ENCODE measurements around the gene NDUFA12. TPM values are rescaled to one million over a fixed set of nuclear protein-coding genes. Genes with fewer than 3 reads are reported as not detected.

NDUFA12 gene
- total and polyA plus RNA-seq, 12 donors: 84.0 to 297 (median 119) TPM

DNA sequence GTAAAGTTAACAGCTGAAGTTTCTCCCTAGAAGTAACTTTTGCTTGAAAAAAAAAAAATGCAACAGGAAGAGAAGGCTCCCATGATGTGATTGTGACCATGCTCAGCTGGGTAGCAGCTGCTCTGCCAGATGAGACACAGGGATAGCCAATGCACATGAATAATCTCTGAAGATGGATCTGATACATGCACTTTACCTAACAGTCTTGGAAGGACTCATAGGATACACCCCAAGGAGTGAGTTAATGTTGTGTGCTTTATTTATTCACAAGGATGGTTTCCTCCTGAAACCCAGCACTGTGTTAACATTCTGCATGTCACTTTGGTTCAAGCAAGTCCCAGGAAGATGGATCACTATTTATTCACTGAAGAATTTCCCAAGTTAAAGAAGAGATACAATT lies 46.5 kb downstream of the NDUFA12 start:
- H3K4me1 ChIP-seq (replicated peaks in 1 of 2): no peaks in the 10 kb centered on the region
- H3K27me3 ChIP-seq: no peaks in the 10 kb centered on the region
- no peaks in the 10 kb centered on the region for H3K9me3 ChIP-seq (replicated peaks in 1 of 3)
- H3K4me3 ChIP-seq: no peak overlapping the region
- TF ChIP-seq, protein P1, sequence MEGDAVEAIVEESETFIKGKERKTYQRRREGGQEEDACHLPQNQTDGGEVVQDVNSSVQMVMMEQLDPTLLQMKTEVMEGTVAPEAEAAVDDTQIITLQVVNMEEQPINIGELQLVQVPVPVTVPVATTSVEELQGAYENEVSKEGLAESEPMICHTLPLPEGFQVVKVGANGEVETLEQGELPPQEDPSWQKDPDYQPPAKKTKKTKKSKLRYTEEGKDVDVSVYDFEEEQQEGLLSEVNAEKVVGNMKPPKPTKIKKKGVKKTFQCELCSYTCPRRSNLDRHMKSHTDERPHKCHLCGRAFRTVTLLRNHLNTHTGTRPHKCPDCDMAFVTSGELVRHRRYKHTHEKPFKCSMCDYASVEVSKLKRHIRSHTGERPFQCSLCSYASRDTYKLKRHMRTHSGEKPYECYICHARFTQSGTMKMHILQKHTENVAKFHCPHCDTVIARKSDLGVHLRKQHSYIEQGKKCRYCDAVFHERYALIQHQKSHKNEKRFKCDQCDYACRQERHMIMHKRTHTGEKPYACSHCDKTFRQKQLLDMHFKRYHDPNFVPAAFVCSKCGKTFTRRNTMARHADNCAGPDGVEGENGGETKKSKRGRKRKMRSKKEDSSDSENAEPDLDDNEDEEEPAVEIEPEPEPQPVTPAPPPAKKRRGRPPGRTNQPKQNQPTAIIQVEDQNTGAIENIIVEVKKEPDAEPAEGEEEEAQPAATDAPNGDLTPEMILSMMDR (IDR thresholded peaks at IDR 0.05): no peak
- no peak for TF ChIP-seq POLR2A (IDR thresholded peaks at IDR 0.05)
- intact Hi-C loops (cut with DNase I): no loop called here
- no peak overlapping the region for H3K27ac ChIP-seq
- DNase-seq: peak in 1 of 7 donors; percentile 35
- H3K36me3 ChIP-seq (replicated peaks in 1 of 2): no peaks in the 10 kb centered on the region

- no peaks in the 10 kb centered on the region for H3K4me1 ChIP-seq (replicated peaks in 1 of 2)
- no peak for TF ChIP-seq POLR2A (IDR thresholded peaks at IDR 0.05)
- no peak overlapping the region for H3K27ac ChIP-seq
- intact Hi-C loops (cut with DNase I): no loop called here
- no peaks in the 10 kb centered on the region for H3K27me3 ChIP-seq
- no peaks in the 10 kb centered on the region for H3K9me3 ChIP-seq (replicated peaks in 1 of 3)
- H3K36me3 ChIP-seq (replicated peaks in 1 of 2): no peaks in the 10 kb centered on the region
- H3K4me3 ChIP-seq: no peak overlapping the region
- 91 to 93% (median 92%) methylated on average over 10 of the region's 10 CpGs for WGBS, 4 donors
- peak in 1 of 7 donors; percentile 7 for DNase-seq
Observed at GRCh38 chr12:94954948-94955592, 48.4 kb downstream of the NDUFA12 start.

GRCh38 chr12:94954029-94954685 lies 49.3 kb downstream of the NDUFA12 start:
- H3K4me3 ChIP-seq: no peak overlapping the region
- TF ChIP-seq, protein P1 (IDR thresholded peaks at IDR 0.05): no peak
- no peak for TF ChIP-seq POLR2A (IDR thresholded peaks at IDR 0.05)
- H3K27me3 ChIP-seq: no peaks in the 10 kb centered on the region
- no peak overlapping the region for H3K27ac ChIP-seq
- H3K9me3 ChIP-seq (replicated peaks in 1 of 3): no peaks in the 10 kb centered on the region
- intact Hi-C loops (cut with DNase I): no loop called here
- no peaks in the 10 kb centered on the region for H3K4me1 ChIP-seq (replicated peaks in 1 of 2)
- no peaks in the 10 kb centered on the region for H3K36me3 ChIP-seq (replicated peaks in 1 of 2)
- DNase-seq: peak; percentile 21 to 56 (median 33)
- WGBS, 4 donors: 0 to 50% (median 5%) methylated on average over 1 of the region's 1 CpG

DNA sequence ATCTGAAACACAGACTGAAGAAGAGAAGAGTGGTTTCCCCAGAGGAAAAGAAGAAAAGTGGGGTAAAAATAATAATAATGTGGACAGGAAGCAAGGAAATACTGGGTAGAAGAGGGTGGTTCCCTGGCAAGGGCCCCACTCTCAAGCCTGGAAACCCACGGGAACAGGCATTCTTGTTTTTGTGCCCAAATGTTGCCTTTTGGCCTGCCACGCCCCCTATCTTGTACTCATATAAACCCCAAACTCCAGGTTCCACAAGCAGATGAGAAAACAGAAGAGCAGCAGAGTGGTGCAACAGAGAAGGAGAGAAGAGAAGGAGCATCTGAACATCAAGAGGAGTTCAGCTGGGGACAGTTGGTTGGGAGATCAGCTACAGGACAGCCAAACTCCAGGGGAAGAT lies 51.2 kb downstream of the NDUFA12 start:
- no peak overlapping the region for H3K4me3 ChIP-seq
- TF ChIP-seq, protein P1 (IDR thresholded peaks at IDR 0.05): no peak
- TF ChIP-seq POLR2A (IDR thresholded peaks at IDR 0.05): no peak
- no peak overlapping the region for H3K27ac ChIP-seq
- peak in 1 of 7 donors; percentile 36 for DNase-seq
- WGBS, 4 donors: 61 to 86% (median 71%) methylated on average over 2 of the region's 2 CpGs
- no peaks in the 10 kb centered on the region for H3K27me3 ChIP-seq
- intact Hi-C loops (cut with DNase I): no loop called here
- no peaks in the 10 kb centered on the region for H3K9me3 ChIP-seq (replicated peaks in 1 of 3)
- no peaks in the 10 kb centered on the region for H3K36me3 ChIP-seq (replicated peaks in 1 of 2)
- H3K4me1 ChIP-seq (replicated peaks in 1 of 2): no peaks in the 10 kb centered on the region

Measured in adrenal gland (tissue), 12 donors.